K562 (cell line): Measurements from ENCODE around the gene ZNF668. TPM values are rescaled to one million over a fixed set of nuclear protein-coding genes. Genes with fewer than 3 reads are reported as not detected.
A peak's percentile ranks its signal among the peaks of the same experiment; 100 is the strongest.

ENCODE experiments used
- CBFA2T2 ChIP-seq: fragments of 450-650 bp; conservative IDR thresholded peaks from 2 replicates; pipeline ENCODE4 v1.6.1; 2017; ENCODE audit warnings: mild to moderate bottlenecking
- CHCHD3 ChIP-seq: fragments of 250-450 bp; sonication (Bioruptor Pico); IDR thresholded peaks from 2 replicates; pipeline ENCODE4 v2.1.2; 2022; ENCODE audit warnings: mild to moderate bottlenecking
- HCFC1 ChIP-seq: IDR thresholded peaks from 2 replicates; pipeline ENCODE4 v1.6.1; 2012; ENCODE audit warnings: low read depth, low read length, improper control_type of control experiment
- HIVEP1 ChIP-seq: fragments of 250-450 bp; sonication (Bioruptor Pico); IDR thresholded peaks from 2 replicates; pipeline ENCODE4 v1.4.0; 2020; ENCODE audit warnings: mild to moderate bottlenecking
- IFI16 ChIP-seq: fragments of 250-450 bp; sonication (Bioruptor Pico); IDR thresholded peaks from 2 replicates; pipeline ENCODE4 v2.1.2; 2022; ENCODE audit warnings: mild to moderate bottlenecking, inconsistent platforms
- JUN ChIP-seq, 2 experiments: sonication (generic) in 1 of 2; formaldehyde crosslinking in 1 of 2; IDR thresholded peaks; 2 replicates each; pipeline versions ENCODE4 v1.6.1 to v1.8.0; 2012 to 2022; ENCODE audit warnings: borderline replicate concordance in 2 of 2, mild to moderate bottlenecking in 2 of 2, improper control_type of control experiment in 1 of 2, low read depth in 1 of 2, low read length in 1 of 2, missing genetic modification reagents in 1 of 2
- KLF10 ChIP-seq: fragments of 250-450 bp; sonication (Bioruptor Pico); IDR thresholded peaks from 2 replicates; pipeline ENCODE4 v1.6.1; 2021; ENCODE audit warnings: matching md5 sums
- KLF13 ChIP-seq: fragments of 450-650 bp; IDR thresholded peaks from 2 replicates; pipeline ENCODE4 v1.6.1; 2016; ENCODE audit warnings: missing genetic modification characterization, low read depth, mild to moderate bottlenecking, missing compliant biosample characterization, moderate library complexity, borderline replicate concordance
- LEF1 ChIP-seq: fragments of 450-650 bp; IDR thresholded peaks from 2 replicates; pipeline ENCODE4 v1.6.1; 2016; ENCODE audit warnings: mild to moderate bottlenecking
- MEIS2 ChIP-seq: fragments of 450-650 bp; IDR thresholded peaks from 2 replicates; pipeline ENCODE4 v1.6.1; 2014; ENCODE audit warnings: mild to moderate bottlenecking; ENCODE audit not compliant: partially characterized antibody
- NFRKB ChIP-seq: fragments of 450-650 bp; IDR thresholded peaks from 2 replicates; pipeline ENCODE4 v1.6.1; 2016; ENCODE audit warnings: low read depth
- SNRNP70 ChIP-seq: fragments of 200-400 bp; formaldehyde crosslinking; optimal IDR thresholded peaks from 2 replicates; pipeline ENCODE3; 2017; ENCODE audit warnings: low read depth, low read length
- TBP ChIP-seq: optimal IDR thresholded peaks from 2 replicates; pipeline ENCODE3; 2011; ENCODE audit warnings: low read depth, low read length, improper control_type of control experiment
- TFAM ChIP-seq: fragments of 250-450 bp; sonication (Bioruptor Pico); conservative IDR thresholded peaks from 2 replicates; pipeline ENCODE4 v1.5.0; 2021; ENCODE audit warnings: mild to moderate bottlenecking, moderate library complexity
- TGIF2 ChIP-seq: sonication (generic); formaldehyde crosslinking; IDR thresholded peaks from 2 replicates; pipeline ENCODE4 v1.8.1; 2022; ENCODE audit warnings: mild to moderate bottlenecking, missing genetic modification reagents, moderate library complexity
- ZNF224 ChIP-seq: sonication (generic); formaldehyde crosslinking; IDR thresholded peaks from 2 replicates; pipeline ENCODE4 v1.8.0; 2022; ENCODE audit warnings: mild to moderate bottlenecking, missing genetic modification reagents
- ZNF253 ChIP-seq: fragments of 250-450 bp; sonication (Bioruptor Pico); conservative IDR thresholded peaks from 2 replicates; pipeline ENCODE4 v1.6.1; 2021; ENCODE audit warnings: mild to moderate bottlenecking
- polyA plus RNA-seq, 8 experiments: library from polyadenylated mRNA; depleted of rRNA in 4 of 8; stranded (reverse) in 5 of 8; unstranded in 3 of 8; fragments of >200 nt; fragmentation: Nextera tagmentation in 2 of 8; fragmentation: Illumina TruSeq in 1 of 8; extraction: Ambion mirVana in 2 of 8; extraction: Trizol in 1 of 8; gene quantifications; 2 replicates each; pipeline versions ENCODE4 v1.2.1 to v1.2.3, GENCODE V29; 2011 to 2014; ENCODE audit warnings: inconsistent platforms in 1 of 8, missing spikeins in 1 of 8
- total RNA-seq, 7 experiments: library from RNA; depleted of rRNA in 6 of 7; stranded (reverse); fragments of >200 nt in 6 of 7; fragmentation: Illumina TruSeq in 2 of 7; extraction: Trizol in 2 of 7; gene quantifications; 2 replicates each; pipeline versions ENCODE4 v1.2.1 to v1.2.3, GENCODE V29; 2011 to 2021; ENCODE audit warnings: low replicate concordance in 1 of 7
- TF ChIP-seq, protein P1 (sequence below), 2 experiments: fragments of 450-650 bp; formaldehyde crosslinking in 1 of 2; IDR thresholded peaks; 2 replicates each; pipeline versions ENCODE4 v1.4.0 to v1.6.1; 2014 to 2020; ENCODE audit warnings: mild to moderate bottlenecking in 2 of 2, borderline replicate concordance in 1 of 2, low read depth in 1 of 2
- TF ChIP-seq, protein P2 (sequence below): sonication (generic); formaldehyde crosslinking; IDR thresholded peaks from 2 replicates; pipeline ENCODE4 v1.8.0; 2022; ENCODE audit warnings: missing genetic modification reagents, mild to moderate bottlenecking, borderline replicate concordance

Gene ZNF668
- total and polyA plus RNA-seq, 9 of the 15 experiments (the other 6 are each of a cell fraction or from before 2014, with no cell fraction given): 0.04 to 15.3 (median 3.8) TPM; not detected in 1

DNA sequence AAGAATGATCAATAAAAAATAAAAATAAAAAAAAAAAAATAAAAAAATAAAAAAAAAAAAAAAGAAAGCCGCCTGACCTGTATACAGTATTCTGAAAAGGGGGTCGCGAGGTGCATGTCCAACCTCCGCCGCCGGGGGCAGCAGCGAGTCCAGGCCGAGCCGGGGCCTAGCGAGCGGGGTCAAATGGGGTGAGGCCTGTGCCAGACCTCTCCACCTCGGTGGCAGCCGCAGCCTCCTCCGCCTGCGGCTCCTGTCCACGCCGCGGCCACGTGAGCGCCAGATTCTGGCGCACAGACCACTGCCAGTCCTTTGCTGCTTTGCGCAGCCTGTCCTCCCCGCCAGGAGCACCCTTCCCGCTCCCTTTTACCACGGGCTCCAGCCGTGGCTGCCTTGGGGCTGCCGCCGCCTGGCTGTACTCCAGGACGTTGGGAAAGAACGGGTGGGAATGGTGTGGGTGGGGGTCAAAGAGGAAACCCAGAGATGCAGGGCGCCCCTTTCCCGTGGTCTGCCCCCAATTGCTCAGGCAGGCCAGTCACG lies 31.7 kb upstream of the ZNF668 start (continued):
- TF ChIP-seq, protein P1, sequence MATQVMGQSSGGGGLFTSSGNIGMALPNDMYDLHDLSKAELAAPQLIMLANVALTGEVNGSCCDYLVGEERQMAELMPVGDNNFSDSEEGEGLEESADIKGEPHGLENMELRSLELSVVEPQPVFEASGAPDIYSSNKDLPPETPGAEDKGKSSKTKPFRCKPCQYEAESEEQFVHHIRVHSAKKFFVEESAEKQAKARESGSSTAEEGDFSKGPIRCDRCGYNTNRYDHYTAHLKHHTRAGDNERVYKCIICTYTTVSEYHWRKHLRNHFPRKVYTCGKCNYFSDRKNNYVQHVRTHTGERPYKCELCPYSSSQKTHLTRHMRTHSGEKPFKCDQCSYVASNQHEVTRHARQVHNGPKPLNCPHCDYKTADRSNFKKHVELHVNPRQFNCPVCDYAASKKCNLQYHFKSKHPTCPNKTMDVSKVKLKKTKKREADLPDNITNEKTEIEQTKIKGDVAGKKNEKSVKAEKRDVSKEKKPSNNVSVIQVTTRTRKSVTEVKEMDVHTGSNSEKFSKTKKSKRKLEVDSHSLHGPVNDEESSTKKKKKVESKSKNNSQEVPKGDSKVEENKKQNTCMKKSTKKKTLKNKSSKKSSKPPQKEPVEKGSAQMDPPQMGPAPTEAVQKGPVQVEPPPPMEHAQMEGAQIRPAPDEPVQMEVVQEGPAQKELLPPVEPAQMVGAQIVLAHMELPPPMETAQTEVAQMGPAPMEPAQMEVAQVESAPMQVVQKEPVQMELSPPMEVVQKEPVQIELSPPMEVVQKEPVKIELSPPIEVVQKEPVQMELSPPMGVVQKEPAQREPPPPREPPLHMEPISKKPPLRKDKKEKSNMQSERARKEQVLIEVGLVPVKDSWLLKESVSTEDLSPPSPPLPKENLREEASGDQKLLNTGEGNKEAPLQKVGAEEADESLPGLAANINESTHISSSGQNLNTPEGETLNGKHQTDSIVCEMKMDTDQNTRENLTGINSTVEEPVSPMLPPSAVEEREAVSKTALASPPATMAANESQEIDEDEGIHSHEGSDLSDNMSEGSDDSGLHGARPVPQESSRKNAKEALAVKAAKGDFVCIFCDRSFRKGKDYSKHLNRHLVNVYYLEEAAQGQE (IDR thresholded peaks at IDR 0.05; ENCODE audit: borderline replicate concordance): peak; percentile 50
- TF ChIP-seq, protein P1 (CRISPR knock-in tag; IDR thresholded peaks at IDR 0.05; ENCODE audit: low read depth): peak; percentile 47; the same call in 1 of the 2 replicates
- TF ChIP-seq HIVEP1 (CRISPR knock-in tag): no peak
- peak; percentile 83; the same call in 1 of the 2 replicates for TF ChIP-seq JUN (IDR thresholded peaks at IDR 0.05; ENCODE audit: borderline replicate concordance, low read depth, low read length)
- TF ChIP-seq JUN (CRISPR knock-in tag; IDR thresholded peaks at IDR 0.05; ENCODE audit: borderline replicate concordance): no peak
- TF ChIP-seq, protein P2, sequence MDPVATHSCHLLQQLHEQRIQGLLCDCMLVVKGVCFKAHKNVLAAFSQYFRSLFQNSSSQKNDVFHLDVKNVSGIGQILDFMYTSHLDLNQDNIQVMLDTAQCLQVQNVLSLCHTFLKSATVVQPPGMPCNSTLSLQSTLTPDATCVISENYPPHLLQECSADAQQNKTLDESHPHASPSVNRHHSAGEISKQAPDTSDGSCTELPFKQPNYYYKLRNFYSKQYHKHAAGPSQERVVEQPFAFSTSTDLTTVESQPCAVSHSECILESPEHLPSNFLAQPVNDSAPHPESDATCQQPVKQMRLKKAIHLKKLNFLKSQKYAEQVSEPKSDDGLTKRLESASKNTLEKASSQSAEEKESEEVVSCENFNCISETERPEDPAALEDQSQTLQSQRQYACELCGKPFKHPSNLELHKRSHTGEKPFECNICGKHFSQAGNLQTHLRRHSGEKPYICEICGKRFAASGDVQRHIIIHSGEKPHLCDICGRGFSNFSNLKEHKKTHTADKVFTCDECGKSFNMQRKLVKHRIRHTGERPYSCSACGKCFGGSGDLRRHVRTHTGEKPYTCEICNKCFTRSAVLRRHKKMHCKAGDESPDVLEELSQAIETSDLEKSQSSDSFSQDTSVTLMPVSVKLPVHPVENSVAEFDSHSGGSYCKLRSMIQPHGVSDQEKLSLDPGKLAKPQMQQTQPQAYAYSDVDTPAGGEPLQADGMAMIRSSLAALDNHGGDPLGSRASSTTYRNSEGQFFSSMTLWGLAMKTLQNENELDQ (CRISPR knock-in tag): no peak
- TF ChIP-seq TBP: peak; percentile 65
- TF ChIP-seq CHCHD3 (CRISPR knock-in tag): no peak
- TF ChIP-seq LEF1: peak; percentile 73; the same call in 1 of the 2 replicates
- TF ChIP-seq NFRKB: peak; percentile 53; the same call in 1 of the 2 replicates
- TF ChIP-seq TGIF2: no peak
- TF ChIP-seq ZNF224 (CRISPR knock-in tag): no peak
- TF ChIP-seq KLF13 (tag): 0 out of 2 replicates have a peak, but pooled peaks have one; percentile 54
- TF ChIP-seq ZNF253: no peak
- TF ChIP-seq SNRNP70: no peak
- no peak for TF ChIP-seq KLF10 (CRISPR knock-in tag)
- TF ChIP-seq MEIS2: peak; percentile 8
- TF ChIP-seq CBFA2T2: peak; percentile 17; the same call in 1 of the 2 replicates
- no peak for TF ChIP-seq IFI16 (CRISPR knock-in tag)
- TF ChIP-seq TFAM: no peak
- TF ChIP-seq HCFC1: peak; percentile 55
